HepG2 (cell line): Measurements from ENCODE around the gene UGT1A8. TPM values are rescaled to one million over a fixed set of nuclear protein-coding genes. Genes with fewer than 3 reads are reported as not detected.

ENCODE experiments used
- BRD4 ChIP-seq: sonication (generic); formaldehyde crosslinking; IDR thresholded peaks from 2 replicates; pipeline ENCODE4 v1.4.0; 2020; ENCODE audit warnings: missing genetic modification reagents
- KDM5B ChIP-seq: sonication (generic); formaldehyde crosslinking; IDR thresholded peaks from 2 replicates; pipeline ENCODE4 v1.4.0; 2020; ENCODE audit warnings: missing genetic modification reagents, mild to moderate bottlenecking, borderline replicate concordance
- MTA3 ChIP-seq: sonication (generic); formaldehyde crosslinking; IDR thresholded peaks from 2 replicates; pipeline ENCODE4 v1.4.0; 2020; ENCODE audit warnings: missing genetic modification reagents
- MTF1 ChIP-seq: sonication (generic); formaldehyde crosslinking; IDR thresholded peaks from 2 replicates; pipeline ENCODE4 v1.5.0; 2020; ENCODE audit warnings: missing genetic modification reagents
- POGZ ChIP-seq: sonication (generic); formaldehyde crosslinking; IDR thresholded peaks from 2 replicates; pipeline ENCODE4 v1.4.0; 2020; ENCODE audit warnings: mild to moderate bottlenecking, missing genetic modification reagents
- PRMT3 ChIP-seq: sonication (generic); formaldehyde crosslinking; IDR thresholded peaks from 2 replicates; pipeline ENCODE4 v1.8.1; 2022; ENCODE audit warnings: low read depth, mild to moderate bottlenecking, moderate library complexity, missing genetic modification reagents, borderline replicate concordance
- RBM39 ChIP-seq: fragments of 200-400 bp; formaldehyde crosslinking; IDR thresholded peaks from one replicate; pipeline ENCODE4 v1.6.1; 2018; ENCODE audit warnings: antibody characterized with exemption, mild to moderate bottlenecking, low read depth, low read length; ENCODE audit not compliant: poor library complexity, severe bottlenecking
- RFX3 ChIP-seq: IDR thresholded peaks from 2 replicates; pipeline ENCODE4 v1.6.1; 2016; ENCODE audit warnings: missing biosample characterization, missing genetic modification reagents
- SIX1 ChIP-seq: sonication (generic); formaldehyde crosslinking; IDR thresholded peaks from 2 replicates; pipeline ENCODE4 v1.4.0; 2020; ENCODE audit warnings: missing genetic modification reagents, borderline replicate concordance
- SSRP1 ChIP-seq: IDR thresholded peaks from 2 replicates; pipeline ENCODE4 v1.6.1; 2016; ENCODE audit warnings: control low read depth
- TBX3 ChIP-seq: fragments of 450-650 bp; IDR thresholded peaks from 2 replicates; pipeline ENCODE4 v1.6.1; 2017; ENCODE audit warnings: antibody characterized with exemption, mild to moderate bottlenecking, inconsistent platforms, borderline replicate concordance
- TEAD2 ChIP-seq: sonication (generic); formaldehyde crosslinking; IDR thresholded peaks from 2 replicates; pipeline ENCODE4 v1.9.0; 2021; ENCODE audit warnings: missing genetic modification reagents
- TEAD3 ChIP-seq: optimal IDR thresholded peaks from 2 replicates; pipeline ENCODE3; 2016; ENCODE audit warnings: borderline replicate concordance
- ZNF235 ChIP-seq: sonication (generic); formaldehyde crosslinking; IDR thresholded peaks from 2 replicates; pipeline ENCODE4 v1.8.1; 2023; ENCODE audit warnings: mild to moderate bottlenecking, missing genetic modification reagents, borderline replicate concordance
- ZNF260 ChIP-seq: sonication (generic); formaldehyde crosslinking; IDR thresholded peaks from 2 replicates; pipeline ENCODE4 v1.4.0; 2020; ENCODE audit warnings: missing genetic modification reagents, low read depth, mild to moderate bottlenecking, borderline replicate concordance
- ZNF333 ChIP-seq: sonication (generic); formaldehyde crosslinking; IDR thresholded peaks from 2 replicates; pipeline ENCODE4 v1.4.0; 2020; ENCODE audit warnings: mild to moderate bottlenecking, missing genetic modification reagents, borderline replicate concordance
- ZNF343 ChIP-seq: sonication (generic); formaldehyde crosslinking; IDR thresholded peaks from 2 replicates; pipeline ENCODE4 v1.4.0; 2020; ENCODE audit warnings: mild to moderate bottlenecking, missing genetic modification reagents
- ZNF383 ChIP-seq: sonication (generic); formaldehyde crosslinking; IDR thresholded peaks from 2 replicates; pipeline ENCODE4 v1.4.0; 2020; ENCODE audit warnings: missing genetic modification reagents, mild to moderate bottlenecking, borderline replicate concordance
- ZNF619 ChIP-seq: sonication (generic); formaldehyde crosslinking; IDR thresholded peaks from 2 replicates; pipeline ENCODE4 v1.4.0; 2020; ENCODE audit warnings: mild to moderate bottlenecking, missing genetic modification reagents
- ZNF703 ChIP-seq: sonication (generic); formaldehyde crosslinking; IDR thresholded peaks from 2 replicates; pipeline ENCODE4 v1.5.1; 2020; ENCODE audit warnings: missing genetic modification reagents, mild to moderate bottlenecking, moderate library complexity, borderline replicate concordance
- ZNF766 ChIP-seq: sonication (generic); formaldehyde crosslinking; IDR thresholded peaks from 2 replicates; pipeline ENCODE4 v1.5.0; 2020; ENCODE audit warnings: missing genetic modification reagents, borderline replicate concordance
- polyA plus RNA-seq, 8 experiments: library from polyadenylated mRNA; depleted of rRNA in 3 of 8; stranded (reverse) in 7 of 8; unstranded in 1 of 8; fragments of >200 nt; fragmentation: Illumina TruSeq in 4 of 8; extraction: Trizol in 4 of 8; gene quantifications; 2 replicates each; pipeline versions ENCODE4 v1.2.1 to v1.2.3, GENCODE V29; 2011 to 2016; ENCODE audit warnings: low read depth in 4 of 8, missing spikeins in 1 of 8, mixed read lengths in 1 of 8; ENCODE audit not compliant: insufficient read depth in 1 of 8
- total RNA-seq, 5 experiments: library from RNA; depleted of rRNA; stranded (reverse); fragments of >200 nt; fragmentation: Illumina TruSeq; extraction: Trizol; gene quantifications; 2 replicates each; pipeline ENCODE4 v1.2.3, GENCODE V29; 2016; ENCODE audit warnings: low read depth in 1 of 5
- TF ChIP-seq, protein P1 (sequence below): sonication (generic); formaldehyde crosslinking; IDR thresholded peaks from 2 replicates; pipeline ENCODE4 v1.4.0; 2020; ENCODE audit warnings: missing genetic modification reagents
- TF ChIP-seq, protein P2 (sequence below): sonication (generic); formaldehyde crosslinking; IDR thresholded peaks from 2 replicates; pipeline ENCODE4 v1.5.1; 2020; ENCODE audit warnings: mild to moderate bottlenecking, moderate library complexity, missing genetic modification reagents
- TF ChIP-seq, protein P3 (sequence below): sonication (generic); formaldehyde crosslinking; IDR thresholded peaks from 2 replicates; pipeline ENCODE4 v1.5.0; 2020; ENCODE audit warnings: mild to moderate bottlenecking, missing genetic modification reagents
- TF ChIP-seq, protein P4 (sequence below): sonication (generic); formaldehyde crosslinking; IDR thresholded peaks from 2 replicates; pipeline ENCODE4 v1.4.0; 2020; ENCODE audit warnings: mild to moderate bottlenecking, missing genetic modification reagents

UGT1A8 gene
- total and polyA plus RNA-seq, 2 of the 13 experiments (the other 11 are each of a cell fraction or from before 2014, with no cell fraction given), result not detected

DNA sequence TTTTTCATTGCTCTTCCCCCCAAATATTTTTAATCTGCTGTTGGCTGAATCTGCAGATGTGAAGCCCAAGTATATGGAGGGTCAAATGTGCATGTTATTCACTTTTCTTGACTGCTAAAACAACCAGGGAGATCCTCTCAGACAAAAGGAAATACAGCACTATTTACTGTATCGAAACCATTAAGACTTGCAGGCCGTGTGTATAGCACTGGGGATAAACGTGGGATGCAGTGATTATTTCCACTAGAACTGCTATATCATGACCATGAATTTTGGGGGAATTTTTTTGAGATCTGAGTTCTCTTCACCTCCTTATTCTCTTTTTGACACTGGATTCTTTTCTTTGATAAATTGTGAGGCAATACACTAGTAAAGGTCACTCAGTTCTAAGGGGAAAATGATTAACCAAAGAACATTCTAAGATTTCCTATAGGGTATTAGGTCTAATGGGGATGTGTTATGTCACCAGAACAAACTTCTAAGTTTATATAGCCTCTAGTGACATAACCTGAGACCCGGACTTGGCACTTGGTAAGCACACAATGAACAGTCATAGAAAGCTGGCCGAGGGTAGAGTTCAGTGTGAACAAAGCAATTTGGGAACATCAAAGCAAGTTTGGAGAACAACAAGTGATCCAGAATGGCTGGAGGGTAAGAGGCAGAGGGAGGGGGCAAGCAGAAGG is 127.8 kb downstream of the UGT1A8 start (continued):
- TF ChIP-seq MTA3 (no peak), ZNF703 (CRISPR knock-in tag) (peak; percentile 94; the same call in 1 of the 2 replicates), SSRP1 (no peak), ZNF260 (CRISPR knock-in tag) (no peak), PRMT3 (CRISPR knock-in tag) (no peak), ZNF619 (no peak), RBM39 (no peak), POGZ (CRISPR knock-in tag) (peak; percentile 77), TBX3 (peak; percentile 99), TEAD2 (CRISPR knock-in tag) (no peak), ZNF383 (CRISPR knock-in tag) (no peak), KDM5B (no peak), ZNF333 (CRISPR knock-in tag) (no peak), TEAD3 (CRISPR knock-in tag) (peak; percentile 81), RFX3 (CRISPR knock-in tag) (no peak), ZNF343 (CRISPR knock-in tag) (no peak), MTF1 (CRISPR knock-in tag) (no peak), ZNF766 (CRISPR knock-in tag) (no peak), ZNF235 (0 out of 2 replicates have a peak, but pooled peaks have one; percentile 25), SIX1 (peak; percentile 94), BRD4 (no peak)
- TF ChIP-seq, protein P1, sequence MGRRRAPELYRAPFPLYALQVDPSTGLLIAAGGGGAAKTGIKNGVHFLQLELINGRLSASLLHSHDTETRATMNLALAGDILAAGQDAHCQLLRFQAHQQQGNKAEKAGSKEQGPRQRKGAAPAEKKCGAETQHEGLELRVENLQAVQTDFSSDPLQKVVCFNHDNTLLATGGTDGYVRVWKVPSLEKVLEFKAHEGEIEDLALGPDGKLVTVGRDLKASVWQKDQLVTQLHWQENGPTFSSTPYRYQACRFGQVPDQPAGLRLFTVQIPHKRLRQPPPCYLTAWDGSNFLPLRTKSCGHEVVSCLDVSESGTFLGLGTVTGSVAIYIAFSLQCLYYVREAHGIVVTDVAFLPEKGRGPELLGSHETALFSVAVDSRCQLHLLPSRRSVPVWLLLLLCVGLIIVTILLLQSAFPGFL (CRISPR knock-in tag), result no peak
- TF ChIP-seq, protein P2, sequence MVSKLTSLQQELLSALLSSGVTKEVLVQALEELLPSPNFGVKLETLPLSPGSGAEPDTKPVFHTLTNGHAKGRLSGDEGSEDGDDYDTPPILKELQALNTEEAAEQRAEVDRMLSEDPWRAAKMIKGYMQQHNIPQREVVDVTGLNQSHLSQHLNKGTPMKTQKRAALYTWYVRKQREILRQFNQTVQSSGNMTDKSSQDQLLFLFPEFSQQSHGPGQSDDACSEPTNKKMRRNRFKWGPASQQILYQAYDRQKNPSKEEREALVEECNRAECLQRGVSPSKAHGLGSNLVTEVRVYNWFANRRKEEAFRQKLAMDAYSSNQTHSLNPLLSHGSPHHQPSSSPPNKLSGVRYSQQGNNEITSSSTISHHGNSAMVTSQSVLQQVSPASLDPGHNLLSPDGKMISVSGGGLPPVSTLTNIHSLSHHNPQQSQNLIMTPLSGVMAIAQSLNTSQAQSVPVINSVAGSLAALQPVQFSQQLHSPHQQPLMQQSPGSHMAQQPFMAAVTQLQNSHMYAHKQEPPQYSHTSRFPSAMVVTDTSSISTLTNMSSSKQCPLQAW (CRISPR knock-in tag), result peak; percentile 100
- TF ChIP-seq, protein P3, sequence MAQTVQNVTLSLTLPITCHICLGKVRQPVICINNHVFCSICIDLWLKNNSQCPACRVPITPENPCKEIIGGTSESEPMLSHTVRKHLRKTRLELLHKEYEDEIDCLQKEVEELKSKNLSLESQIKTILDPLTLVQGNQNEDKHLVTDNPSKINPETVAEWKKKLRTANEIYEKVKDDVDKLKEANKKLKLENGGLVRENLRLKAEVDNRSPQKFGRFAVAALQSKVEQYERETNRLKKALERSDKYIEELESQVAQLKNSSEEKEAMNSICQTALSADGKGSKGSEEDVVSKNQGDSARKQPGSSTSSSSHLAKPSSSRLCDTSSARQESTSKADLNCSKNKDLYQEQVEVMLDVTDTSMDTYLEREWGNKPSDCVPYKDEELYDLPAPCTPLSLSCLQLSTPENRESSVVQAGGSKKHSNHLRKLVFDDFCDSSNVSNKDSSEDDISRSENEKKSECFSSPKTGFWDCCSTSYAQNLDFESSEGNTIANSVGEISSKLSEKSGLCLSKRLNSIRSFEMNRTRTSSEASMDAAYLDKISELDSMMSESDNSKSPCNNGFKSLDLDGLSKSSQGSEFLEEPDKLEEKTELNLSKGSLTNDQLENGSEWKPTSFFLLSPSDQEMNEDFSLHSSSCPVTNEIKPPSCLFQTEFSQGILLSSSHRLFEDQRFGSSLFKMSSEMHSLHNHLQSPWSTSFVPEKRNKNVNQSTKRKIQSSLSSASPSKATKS, result 0 out of 2 replicates have a peak, but pooled peaks have one; percentile 50
- TF ChIP-seq, protein P4, sequence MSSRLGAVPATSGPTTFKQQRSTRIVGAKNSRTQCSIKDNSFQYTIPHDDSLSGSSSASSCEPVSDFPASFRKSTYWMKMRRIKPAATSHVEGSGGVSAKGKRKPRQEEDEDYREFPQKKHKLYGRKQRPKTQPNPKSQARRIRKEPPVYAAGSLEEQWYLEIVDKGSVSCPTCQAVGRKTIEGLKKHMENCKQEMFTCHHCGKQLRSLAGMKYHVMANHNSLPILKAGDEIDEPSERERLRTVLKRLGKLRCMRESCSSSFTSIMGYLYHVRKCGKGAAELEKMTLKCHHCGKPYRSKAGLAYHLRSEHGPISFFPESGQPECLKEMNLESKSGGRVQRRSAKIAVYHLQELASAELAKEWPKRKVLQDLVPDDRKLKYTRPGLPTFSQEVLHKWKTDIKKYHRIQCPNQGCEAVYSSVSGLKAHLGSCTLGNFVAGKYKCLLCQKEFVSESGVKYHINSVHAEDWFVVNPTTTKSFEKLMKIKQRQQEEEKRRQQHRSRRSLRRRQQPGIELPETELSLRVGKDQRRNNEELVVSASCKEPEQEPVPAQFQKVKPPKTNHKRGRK (CRISPR knock-in tag), result no peak
